ENCODE data around the gene BUD13. TPM values are rescaled to one million over a fixed set of nuclear protein-coding genes. Genes with fewer than 3 reads are reported as not detected.

BUD13 gene
- total and polyA plus RNA-seq, 10 donors: 12.3 to 20.3 (median 16.3) TPM

DNA sequence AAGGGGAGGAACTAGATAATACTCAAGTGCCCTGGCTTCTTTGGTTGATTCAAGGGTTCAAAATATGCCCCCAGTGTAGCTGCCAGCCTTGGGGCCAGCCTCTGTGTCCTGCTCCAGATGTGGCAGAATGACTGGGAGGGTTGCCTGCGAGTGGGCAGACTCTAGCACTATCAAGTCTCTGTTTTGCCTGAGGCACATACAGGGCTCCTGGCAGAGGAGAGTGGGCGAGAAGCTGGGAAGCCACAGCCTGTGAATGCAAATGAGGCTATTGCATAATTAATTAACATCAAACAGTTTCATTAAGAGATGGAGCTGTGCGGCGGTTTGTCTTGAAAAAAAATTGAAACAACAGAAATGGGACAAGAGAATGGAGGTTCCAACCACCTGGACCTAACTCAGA lies 50.8 kb downstream of the BUD13 start:
- 78 to 89% (median 82%) methylated on average over 4 of the region's 4 CpGs for WGBS, 5 donors
- intact Hi-C loops (cut with DNase I; ENCODE audit: low total_unique reads): no loop called here
- no peaks in the 10 kb centered on the region for H3K36me3 ChIP-seq
- no peak for DNase-seq
- no peak overlapping the region for H3K27ac ChIP-seq
- no peak overlapping the region for H3K4me3 ChIP-seq
- TF ChIP-seq POLR2AphosphoS5 (IDR thresholded peaks at IDR 0.05): no peak
- TF ChIP-seq CTCF (IDR thresholded peaks at IDR 0.05 in 8 of 11, conservative IDR thresholded peaks at IDR 0.05 in 3 of 11): no peak
- no peak for TF ChIP-seq POLR2A (IDR thresholded peaks at IDR 0.05)
- no peaks in the 10 kb centered on the region for H3K9me3 ChIP-seq
- H3K4me1 ChIP-seq: peaks cover 0 to 5% (median 0%) of the 10 kb centered on the region in 6 donors
- peaks cover 0 to 9% (median 0%) of the 10 kb centered on the region in 7 donors for H3K27me3 ChIP-seq (replicated peaks in 1 of 7)

DNA sequence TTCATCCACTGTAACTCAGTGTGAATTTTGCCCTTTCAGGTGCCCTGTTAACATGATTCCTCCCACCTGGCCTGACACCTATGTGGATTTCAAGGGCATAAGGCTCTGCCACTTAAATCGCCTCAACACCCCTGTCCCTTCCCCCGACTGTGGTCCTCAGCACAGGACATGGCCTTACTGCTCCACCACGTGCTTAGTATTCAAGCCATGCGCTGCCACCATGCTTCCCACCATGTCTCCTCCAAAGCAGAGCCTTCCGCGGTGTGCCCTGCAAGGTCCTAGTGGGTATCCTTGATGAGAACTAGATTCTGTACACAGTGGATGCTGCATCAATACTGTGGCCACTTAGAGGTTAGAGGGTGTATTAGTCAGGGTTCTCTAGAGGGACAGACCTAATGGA lies 51.9 kb downstream of the BUD13 start:
- Histone ChIP-seq H3K9me3 (no peaks in the 10 kb centered on the region), H3K4me1 (peaks cover 0 to 4% (median 0%) of the 10 kb centered on the region in 6 donors), H3K4me3 (no peak overlapping the region), H3K27ac (no peak overlapping the region), H3K27me3 (replicated peaks in 1 of 7) (peaks cover 0 to 6% (median 0%) of the 10 kb centered on the region in 7 donors), H3K36me3 (no peaks in the 10 kb centered on the region)
- DNase-seq: no peak
- intact Hi-C loops (cut with DNase I; ENCODE audit: low total_unique reads): no loop called here
- WGBS, 5 donors: 92 to 96% (median 93%) methylated on average over 6 of the region's 6 CpGs
- TF ChIP-seq CTCF (IDR thresholded peaks at IDR 0.05 in 8 of 11, conservative IDR thresholded peaks at IDR 0.05 in 3 of 11) (no peak), POLR2A (IDR thresholded peaks at IDR 0.05) (no peak), POLR2AphosphoS5 (IDR thresholded peaks at IDR 0.05) (no peak)

DNA sequence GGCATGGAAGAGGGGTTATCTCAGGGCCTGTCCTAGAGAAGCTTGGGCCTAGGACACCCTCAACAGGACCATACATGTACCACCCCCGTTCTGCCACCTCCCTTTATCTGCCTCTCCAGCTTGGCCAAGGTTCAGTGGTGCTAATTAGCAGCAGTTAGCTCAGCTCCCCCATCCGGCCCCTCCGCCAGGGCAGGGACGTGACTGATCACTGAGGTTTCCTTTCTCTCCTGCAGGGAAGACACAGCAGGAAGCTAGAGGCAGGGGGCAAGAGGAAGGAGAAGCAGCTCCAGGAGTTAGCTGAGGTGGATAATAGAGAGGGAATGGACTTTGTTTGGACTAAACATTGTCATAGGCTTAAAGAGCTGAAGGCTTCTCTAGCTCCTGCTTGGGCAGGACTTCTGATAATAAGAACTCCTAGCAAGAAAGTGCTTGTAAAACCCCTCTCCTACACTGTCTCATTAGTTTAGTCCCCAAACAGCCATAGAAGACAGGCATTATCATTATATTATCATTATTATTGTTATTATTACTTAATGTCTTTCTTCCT lies 53.8 kb downstream of the BUD13 start:
- intact Hi-C loops (cut with DNase I; ENCODE audit: low total_unique reads): no loop called here
- no peak for TF ChIP-seq POLR2A (IDR thresholded peaks at IDR 0.05)
- TF ChIP-seq CTCF (IDR thresholded peaks at IDR 0.05 in 8 of 11, conservative IDR thresholded peaks at IDR 0.05 in 3 of 11): no peak
- no peak for TF ChIP-seq POLR2AphosphoS5 (IDR thresholded peaks at IDR 0.05)

GRCh38 chr11:116716621-116717020 lies 56.2 kb downstream of the BUD13 start:
- H3K4me1 ChIP-seq: no peaks in the 10 kb centered on the region
- H3K9me3 ChIP-seq: no peaks in the 10 kb centered on the region
- no peak for TF ChIP-seq POLR2AphosphoS5 (IDR thresholded peaks at IDR 0.05)
- no peak for TF ChIP-seq POLR2A (IDR thresholded peaks at IDR 0.05)
- no peaks in the 10 kb centered on the region for H3K36me3 ChIP-seq
- intact Hi-C loops (cut with DNase I; ENCODE audit: low total_unique reads): no loop called here
- H3K4me3 ChIP-seq: no peak overlapping the region
- no peak overlapping the region for H3K27ac ChIP-seq
- 79 to 91% (median 85%) methylated on average over 4 of the region's 4 CpGs for WGBS, 5 donors
- DNase-seq: no peak
- peaks cover 0 to under 1% (median 0%) of the 10 kb centered on the region in 7 donors for H3K27me3 ChIP-seq (replicated peaks in 1 of 7)

More for the DNA sequence above, 53.8 kb downstream of the BUD13 start:
- no peaks in the 10 kb centered on the region for H3K9me3 ChIP-seq
- no peaks in the 10 kb centered on the region for H3K36me3 ChIP-seq
- H3K27ac ChIP-seq: no peak overlapping the region
- 43 to 61% (median 49%) methylated on average over 3 to 4 of the region's 4 CpGs for WGBS, 5 donors
- H3K4me1 ChIP-seq: no peaks in the 10 kb centered on the region
- H3K4me3 ChIP-seq: no peak overlapping the region
- H3K27me3 ChIP-seq (replicated peaks in 1 of 7): no peaks in the 10 kb centered on the region
- DNase-seq: no peak
